ENCODE results near the gene GSC2.

The GSC2 gene

GRCh38 chr22:19106886-19107729, 43.0 kb downstream of the GSC2 start:
- no peak overlapping the region for H3K27ac ChIP-seq

GRCh38 chr22:19105867-19106802, 44.0 kb downstream of the GSC2 start:
- no peak for DNase-seq (ENCODE audit: low read depth, low spot score)
- H3K27ac ChIP-seq, result no peak overlapping the region

More at GRCh38 chr22:19106886-19107729, 43.0 kb downstream of the GSC2 start:
- no peak for DNase-seq (ENCODE audit: low read depth, low spot score)

DNA sequence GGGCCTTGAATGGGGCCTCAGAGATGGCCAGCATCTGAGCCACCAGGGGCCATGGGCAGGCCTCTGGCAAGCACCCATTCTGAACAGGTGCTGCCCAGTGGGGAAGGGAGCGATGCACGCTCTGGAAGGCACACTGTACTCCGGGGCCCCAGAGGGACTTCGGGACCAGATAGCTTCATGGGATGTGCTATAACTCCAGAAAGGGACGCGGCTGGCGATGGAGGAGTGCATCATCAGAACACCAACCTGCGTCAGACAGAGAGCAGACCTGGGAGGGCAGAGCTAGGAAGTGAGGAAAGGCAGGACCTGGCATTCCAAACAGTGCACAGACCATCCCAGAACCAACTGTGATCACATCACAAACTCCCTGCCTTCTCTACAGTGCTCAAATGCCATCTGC, 44.6 kb downstream of the GSC2 start:
- DNase-seq (ENCODE audit: low read depth, low spot score), result no peak
- no peak overlapping the region for H3K27ac ChIP-seq

- no peak overlapping the region for H3K27ac ChIP-seq
- DNase-seq (ENCODE audit: low read depth, low spot score), result no peak
Observed at GRCh38 chr22:19103880-19104821, 45.9 kb downstream of the GSC2 start.

DNA sequence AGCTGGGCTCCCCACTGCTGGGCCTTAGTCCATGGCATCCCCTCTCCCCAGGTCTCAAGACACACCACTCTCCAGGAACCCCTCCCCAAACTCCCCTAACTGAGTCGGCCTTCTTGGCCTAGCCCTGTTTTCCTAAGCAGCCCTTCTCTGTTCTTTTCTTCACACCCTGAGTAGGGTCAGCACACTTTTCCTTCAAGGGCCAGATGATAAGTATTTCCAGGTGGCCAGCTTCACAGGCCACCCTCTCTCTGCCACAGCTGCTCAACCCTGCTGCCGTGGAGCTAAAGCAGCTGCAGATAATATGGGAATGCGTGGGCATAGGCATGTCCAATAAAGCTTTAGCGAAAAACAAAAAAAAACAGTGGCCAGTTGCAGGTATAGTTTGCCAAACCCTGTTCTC, 51.9 kb downstream of the GSC2 start:
- DNase-seq (ENCODE audit: low read depth, low spot score), result no peak
- H3K27ac ChIP-seq, result no peak overlapping the region

GRCh38 chr22:19097518-19097917, 52.6 kb downstream of the GSC2 start:
- no peak for DNase-seq (ENCODE audit: low read depth, low spot score)
- no peak overlapping the region for H3K27ac ChIP-seq
